DMS153 treated with DMSO at 0.1 percent for 48 hours (cell line): ENCODE results near the gene CABLES2.
A peak's percentile ranks its signal among the peaks of the same experiment; 100 is the strongest.

Source experiments
- DNase-seq: peaks from one replicate; lab custom pipeline; 2025; ENCODE audit not compliant: unreplicated experiment; lab: John Stamatoyannopoulos, UW

The CABLES2 gene

GRCh38 chr20:62419759-62420158 lies 12.7 kb upstream of the CABLES2 start:
- no peak for DNase-seq

GRCh38 chr20:62418709-62419487 lies 11.8 kb upstream of the CABLES2 start:
- no peak for DNase-seq

GRCh38 chr20:62417981-62418708 lies 11.1 kb upstream of the CABLES2 start:
- no peak for DNase-seq

- no peak for DNase-seq
These were observed 9.9 kb upstream of the CABLES2 start for GRCh38 chr20:62416651-62417637.

DNA sequence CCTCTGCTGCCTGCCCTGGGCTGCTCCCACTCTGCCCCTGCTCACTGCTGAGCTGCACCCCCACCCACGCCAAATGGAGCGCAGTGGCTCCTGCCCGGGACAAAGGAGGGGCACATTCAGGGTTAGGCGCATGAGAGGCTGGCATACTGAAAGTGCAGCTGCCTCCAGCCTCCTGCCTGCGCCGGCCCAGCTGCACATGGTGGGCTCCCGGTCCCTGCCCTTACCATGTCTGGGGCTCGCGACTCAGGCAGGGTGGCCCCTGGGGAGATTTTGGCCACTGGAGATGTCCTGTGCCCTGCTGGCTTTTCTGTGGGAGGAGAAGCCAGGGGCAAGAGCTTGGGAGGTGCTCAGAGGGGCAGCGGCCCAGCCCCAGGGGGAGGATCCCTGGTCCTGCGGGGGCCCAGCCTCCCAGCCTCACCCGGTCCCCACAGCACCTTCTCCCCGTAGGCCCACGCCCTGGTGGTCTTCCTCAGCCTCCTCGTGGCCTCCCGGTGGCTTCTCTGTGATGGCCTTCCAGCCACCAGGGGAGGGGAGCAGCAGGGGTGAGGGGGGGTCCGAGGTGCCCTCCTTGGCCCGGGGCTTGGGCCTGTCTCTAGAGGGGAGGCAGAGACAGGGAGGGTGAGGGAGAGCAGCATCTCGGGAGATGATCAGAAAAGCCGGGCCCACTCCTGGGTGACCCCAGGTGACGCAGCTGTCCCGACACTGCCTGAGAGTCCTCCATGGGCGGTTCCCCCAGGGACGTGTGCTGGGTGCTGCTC lies 8.4 kb upstream of the CABLES2 start:
- no peak for DNase-seq

- no peak for DNase-seq
These were observed 6.9 kb upstream of the CABLES2 start for GRCh38 chr20:62413896-62414481.

- DNase-seq: no peak
These were observed 6.0 kb upstream of the CABLES2 start for GRCh38 chr20:62413025-62413570.

DNA sequence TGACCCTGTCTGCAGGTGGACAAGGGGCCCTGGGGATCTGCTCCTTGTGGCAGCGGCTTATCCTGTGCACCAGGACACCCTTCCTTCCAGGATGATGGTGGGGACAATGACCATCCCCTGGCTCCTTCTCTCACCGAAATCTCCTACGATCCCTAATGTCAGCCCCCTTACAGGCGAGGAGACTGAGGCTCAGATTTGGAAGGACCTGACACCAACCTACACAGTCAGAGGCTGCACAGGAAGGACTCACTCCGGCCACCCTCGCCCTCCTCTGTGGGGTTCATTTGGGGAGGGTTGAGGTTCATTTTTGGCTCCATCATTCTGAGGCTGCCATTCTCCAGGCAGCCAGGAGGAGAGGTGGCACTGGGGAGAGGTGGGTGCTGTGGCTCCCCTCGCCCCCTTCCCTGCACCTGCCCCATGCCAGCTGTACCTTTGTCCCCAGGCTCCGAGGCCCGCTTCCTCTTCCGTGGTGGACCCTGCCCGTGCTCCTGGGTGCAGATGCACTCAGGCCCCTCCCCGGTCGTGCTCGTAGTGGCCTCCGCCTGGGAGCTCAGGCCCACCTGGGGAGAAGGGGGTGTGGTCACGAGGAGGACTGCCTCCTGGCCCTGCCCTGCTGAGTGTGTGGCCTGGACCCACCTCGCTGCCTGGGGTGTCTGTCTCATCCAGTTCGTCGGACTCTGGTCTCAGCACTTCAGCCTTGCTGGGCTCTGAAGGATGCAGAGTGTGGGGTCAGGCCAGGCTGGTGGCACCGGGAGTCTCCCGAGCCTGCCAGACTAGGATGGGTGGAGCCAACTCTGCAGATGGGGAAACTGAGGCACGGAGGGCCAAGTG lies 5.3 kb upstream of the CABLES2 start:
- DNase-seq: peak; percentile 7

DNA sequence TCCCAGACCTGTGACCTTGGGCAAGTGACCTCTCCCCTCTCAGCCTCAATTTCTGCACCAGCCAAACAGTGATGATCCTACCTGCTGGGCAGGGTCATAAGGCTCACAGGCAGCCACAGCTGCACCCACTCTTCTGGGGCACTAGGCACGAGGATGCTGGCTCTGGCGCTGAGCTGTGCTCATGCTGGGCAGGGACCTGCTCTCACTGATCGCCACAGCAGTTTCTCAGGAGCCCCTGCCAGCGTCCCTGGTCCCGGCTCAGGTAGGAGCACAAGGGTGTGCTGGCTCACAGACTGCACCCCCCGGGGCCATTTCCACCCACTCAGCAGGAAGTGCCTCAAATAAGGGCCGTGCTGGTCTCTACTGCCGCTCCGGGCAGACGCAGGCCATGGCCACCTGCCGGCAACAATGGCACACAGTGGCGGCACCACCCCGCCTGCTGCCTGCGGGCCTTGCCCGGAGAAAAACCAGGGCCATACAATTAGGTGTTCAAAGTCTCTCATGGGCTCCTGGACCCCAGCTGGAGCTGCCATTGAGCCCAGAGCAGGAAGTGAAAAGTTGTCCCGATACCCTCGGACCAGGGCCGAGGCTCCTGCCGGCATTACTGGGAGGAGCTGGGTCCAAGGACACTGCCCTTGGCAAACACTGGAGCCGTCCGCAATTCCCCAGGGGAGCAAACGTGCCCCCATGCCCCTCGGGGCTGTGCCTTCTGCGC lies 4.6 kb upstream of the CABLES2 start:
- no peak for DNase-seq

- DNase-seq: no peak
These were observed 3.8 kb upstream of the CABLES2 start for GRCh38 chr20:62410746-62411478.

GRCh38 chr20:62409931-62410745 lies 3.1 kb upstream of the CABLES2 start:
- peak; percentile 45 for DNase-seq

GRCh38 chr20:62409086-62409853 lies 2.2 kb upstream of the CABLES2 start:
- DNase-seq: no peak

GRCh38 chr20:62408640-62409039 lies 1.6 kb upstream of the CABLES2 start:
- no peak for DNase-seq

GRCh38 chr20:62408055-62408454 lies 970 bp upstream of the CABLES2 start:
- DNase-seq: no peak

DNA sequence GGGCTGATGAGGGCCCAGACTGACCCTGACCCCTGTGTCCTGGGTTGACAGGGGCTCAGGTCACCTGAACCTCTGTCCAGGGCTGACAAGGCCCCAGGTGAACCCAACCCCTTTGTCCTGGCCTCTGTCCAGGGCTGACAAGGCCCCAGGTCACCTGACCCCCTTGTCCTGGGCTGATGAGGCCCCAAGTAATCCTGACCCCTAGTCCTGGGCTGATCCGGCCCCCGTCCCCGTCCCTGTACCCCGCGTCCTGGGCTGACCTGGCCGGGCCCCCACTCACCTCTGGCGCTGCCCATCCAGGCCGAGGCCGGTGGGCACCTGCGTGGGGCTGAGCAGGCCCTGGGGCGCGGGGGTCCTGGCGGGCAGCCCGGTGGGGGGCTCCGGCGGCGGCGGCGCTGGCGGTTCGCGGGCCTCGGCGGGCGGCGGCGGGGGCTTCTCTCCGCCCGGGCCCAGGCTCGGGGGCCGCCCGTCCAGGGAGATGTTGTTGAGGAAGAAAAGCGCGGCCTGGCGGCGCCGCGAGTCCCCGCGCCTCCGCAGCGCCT lies 379 bp downstream of the CABLES2 start:
- no peak for DNase-seq

- no peak for DNase-seq
These were observed 1.0 kb downstream of the CABLES2 start for GRCh38 chr20:62405981-62406513.
